Activated naive CD8-positive, alpha-beta T cell (primary cell): Measurements from ENCODE around the gene FOSB.

Experiments
- H3K27ac Mint-ChIP-seq: one replicate; pipeline ENCODE4 v1.8.0; 2021; ENCODE audit warnings: mixed read lengths
- H3K27me3 Mint-ChIP-seq: one replicate; pipeline ENCODE4 v1.8.0; 2021; ENCODE audit warnings: mixed read lengths
- H3K36me3 Mint-ChIP-seq: one replicate; pipeline ENCODE4 v1.8.0; 2021; ENCODE audit warnings: mixed read lengths
- H3K4me1 Mint-ChIP-seq: one replicate; pipeline ENCODE4 v1.8.0; 2021; ENCODE audit warnings: low read depth, mixed read lengths
- H3K4me3 Mint-ChIP-seq: one replicate; pipeline ENCODE4 v1.8.0; 2021; ENCODE audit warnings: mild to moderate bottlenecking, mixed read lengths
- H3K9me3 Mint-ChIP-seq: one replicate; pipeline ENCODE4 v1.8.0; 2021; ENCODE audit warnings: low read depth, mixed read lengths

The FOSB gene

DNA sequence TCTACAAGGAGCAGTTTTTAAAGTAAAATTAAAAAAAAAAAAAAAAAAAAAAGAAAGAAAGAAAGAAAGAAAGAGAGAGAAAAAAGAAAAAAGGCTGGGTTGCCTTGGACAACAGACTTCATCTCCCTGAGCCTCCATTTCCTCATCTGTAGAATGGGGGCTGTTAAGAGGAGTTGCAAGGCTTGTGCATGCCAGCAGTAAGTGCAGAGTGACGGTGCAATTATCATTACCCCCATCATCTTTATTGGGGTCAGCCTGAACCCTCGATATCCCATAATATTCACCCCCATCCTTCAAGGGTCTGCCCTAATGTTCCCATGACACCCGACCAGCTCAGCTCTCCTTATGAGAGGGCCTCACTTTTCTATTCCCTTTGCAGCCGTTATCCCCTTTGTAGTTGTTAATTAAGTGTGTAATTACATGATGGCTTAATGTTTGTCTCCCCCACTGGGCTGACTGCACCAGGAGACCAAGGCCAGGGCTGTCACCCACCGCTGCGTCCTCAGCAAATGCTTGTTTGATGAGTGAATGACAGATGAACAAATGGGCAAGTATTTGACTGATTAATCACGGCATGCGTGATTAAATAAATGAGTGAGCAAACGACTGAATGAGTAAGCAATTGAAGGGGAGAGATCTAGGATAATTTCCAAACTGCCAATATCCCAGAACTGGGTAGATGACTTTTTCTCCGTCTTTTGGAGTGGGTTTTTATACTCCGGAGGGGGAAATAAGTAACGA, 10.1 kb downstream of the FOSB start:
- H3K4me3 Mint-ChIP-seq, result peak overlapping the region; percentile 77
- H3K27me3 Mint-ChIP-seq, result no peaks in the 10 kb centered on the region
- H3K4me1 Mint-ChIP-seq, result peaks cover 33% of the 10 kb centered on the region
- peak overlapping the region; percentile 94 for H3K27ac Mint-ChIP-seq
- H3K36me3 Mint-ChIP-seq, result peaks cover under 1% of the 10 kb centered on the region
- H3K9me3 Mint-ChIP-seq, result no peaks in the 10 kb centered on the region

GRCh38 chr19:45478454-45479238, 10.8 kb downstream of the FOSB start:
- peak overlapping the region; percentile 94 for H3K27ac Mint-ChIP-seq
- H3K4me1 Mint-ChIP-seq, result peaks cover 33% of the 10 kb centered on the region
- peak overlapping the region; percentile 77 for H3K4me3 Mint-ChIP-seq
- no peaks in the 10 kb centered on the region for H3K9me3 Mint-ChIP-seq
- H3K36me3 Mint-ChIP-seq, result no peaks in the 10 kb centered on the region
- no peaks in the 10 kb centered on the region for H3K27me3 Mint-ChIP-seq

GRCh38 chr19:45483033-45483432, 15.2 kb downstream of the FOSB start:
- no peaks in the 10 kb centered on the region for H3K27me3 Mint-ChIP-seq
- no peaks in the 10 kb centered on the region for H3K9me3 Mint-ChIP-seq
- no peaks in the 10 kb centered on the region for H3K36me3 Mint-ChIP-seq
- peaks cover 18% of the 10 kb centered on the region for H3K4me1 Mint-ChIP-seq
- no peak overlapping the region for H3K4me3 Mint-ChIP-seq
- H3K27ac Mint-ChIP-seq, result no peak overlapping the region

GRCh38 chr19:45484273-45484945, 16.6 kb downstream of the FOSB start:
- Mint-ChIP-seq H3K4me3 (no peak overlapping the region), H3K27me3 (no peaks in the 10 kb centered on the region), H3K4me1 (peaks cover 8% of the 10 kb centered on the region), H3K9me3 (no peaks in the 10 kb centered on the region), H3K36me3 (no peaks in the 10 kb centered on the region), H3K27ac (no peak overlapping the region)

- H3K4me1 Mint-ChIP-seq, result peaks cover 5% of the 10 kb centered on the region
- H3K27me3 Mint-ChIP-seq, result no peaks in the 10 kb centered on the region
- H3K9me3 Mint-ChIP-seq, result no peaks in the 10 kb centered on the region
- no peaks in the 10 kb centered on the region for H3K36me3 Mint-ChIP-seq
- peak overlapping the region; percentile 66 for H3K27ac Mint-ChIP-seq
- H3K4me3 Mint-ChIP-seq, result peak overlapping the region; percentile 89
Measured at GRCh38 chr19:45485305-45486077, 17.7 kb downstream of the FOSB start.

DNA sequence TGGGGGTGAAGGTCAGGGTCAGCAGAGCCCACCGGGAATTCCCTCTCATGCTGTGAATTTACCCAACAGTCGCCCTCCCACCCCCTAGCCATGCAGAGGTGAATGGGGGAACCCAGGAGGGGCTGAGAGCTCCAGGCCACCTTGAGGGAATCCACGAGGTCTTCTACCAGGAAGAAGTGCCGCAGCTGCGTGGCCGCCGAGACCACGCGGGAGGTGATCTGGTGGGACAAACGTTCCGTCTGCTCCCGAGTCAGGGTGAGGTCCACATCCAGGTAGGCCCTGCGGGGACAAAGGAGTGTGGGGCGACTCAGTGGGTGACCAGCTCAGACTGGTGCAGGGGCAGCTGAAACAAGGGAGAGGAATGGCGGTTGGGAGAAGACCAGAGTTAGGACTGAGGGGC, 20.9 kb downstream of the FOSB start:
- Mint-ChIP-seq H3K36me3 (no peaks in the 10 kb centered on the region), H3K27me3 (peaks cover 6% of the 10 kb centered on the region), H3K4me1 (peaks cover 11% of the 10 kb centered on the region), H3K9me3 (no peaks in the 10 kb centered on the region), H3K4me3 (no peak overlapping the region), H3K27ac (no peak overlapping the region)

DNA sequence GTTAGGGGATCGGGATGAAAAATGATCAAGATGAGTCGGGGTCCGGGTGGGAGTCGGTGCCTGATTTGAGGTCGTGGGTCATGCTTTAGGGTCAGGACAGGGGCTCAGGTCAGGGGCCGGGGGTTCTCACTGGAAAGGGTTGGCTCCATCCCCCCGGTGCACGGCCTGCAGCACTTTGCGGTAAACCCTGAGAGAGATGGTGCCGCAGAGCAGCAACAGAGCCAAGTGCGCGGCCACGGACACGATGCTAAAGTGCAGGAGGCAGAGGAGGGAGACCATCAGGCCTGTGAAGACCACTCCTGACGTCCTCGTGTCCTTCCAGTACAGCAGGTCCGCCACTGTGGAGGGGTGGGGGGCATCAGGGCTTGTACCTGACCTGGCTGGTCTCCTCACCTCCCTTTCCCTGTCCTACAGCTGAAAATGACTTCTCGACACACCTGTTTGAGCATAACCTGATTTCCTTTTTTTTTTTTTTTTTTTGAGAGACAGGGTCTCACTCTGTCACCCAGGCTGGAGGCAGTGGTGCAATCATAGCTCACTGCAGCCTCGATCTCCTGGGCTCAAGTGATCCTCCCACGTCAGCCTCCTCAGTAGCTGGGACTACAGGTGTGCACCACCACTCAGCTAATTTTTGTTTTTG, 21.5 kb downstream of the FOSB start:
- Mint-ChIP-seq H3K36me3 (no peaks in the 10 kb centered on the region), H3K4me3 (no peak overlapping the region), H3K27ac (no peak overlapping the region)

GRCh38 chr19:45492137-45492626, 24.4 kb downstream of the FOSB start:
- H3K27me3 Mint-ChIP-seq, result peaks cover 8% of the 10 kb centered on the region
- peaks cover 20% of the 10 kb centered on the region for H3K4me1 Mint-ChIP-seq
- H3K36me3 Mint-ChIP-seq, result no peaks in the 10 kb centered on the region
- H3K9me3 Mint-ChIP-seq, result no peaks in the 10 kb centered on the region
- no peak overlapping the region for H3K27ac Mint-ChIP-seq
- H3K4me3 Mint-ChIP-seq, result no peak overlapping the region

More for the DNA sequence above, 21.5 kb downstream of the FOSB start:
- Mint-ChIP-seq H3K4me1 (peaks cover 12% of the 10 kb centered on the region), H3K27me3 (peaks cover 6% of the 10 kb centered on the region), H3K9me3 (no peaks in the 10 kb centered on the region)

GRCh38 chr19:45492627-45493470, 25.1 kb downstream of the FOSB start:
- peaks cover 26% of the 10 kb centered on the region for H3K4me1 Mint-ChIP-seq
- H3K27me3 Mint-ChIP-seq, result peaks cover 8% of the 10 kb centered on the region
- peak overlapping the region; percentile 65 for H3K4me3 Mint-ChIP-seq
- H3K27ac Mint-ChIP-seq, result no peak overlapping the region
- no peaks in the 10 kb centered on the region for H3K36me3 Mint-ChIP-seq
- H3K9me3 Mint-ChIP-seq, result no peaks in the 10 kb centered on the region

- no peak overlapping the region for H3K4me3 Mint-ChIP-seq
- H3K9me3 Mint-ChIP-seq, result no peaks in the 10 kb centered on the region
- H3K4me1 Mint-ChIP-seq, result peaks cover 35% of the 10 kb centered on the region
- peaks cover 8% of the 10 kb centered on the region for H3K27me3 Mint-ChIP-seq
- H3K36me3 Mint-ChIP-seq, result no peaks in the 10 kb centered on the region
- H3K27ac Mint-ChIP-seq, result no peak overlapping the region
Measured at GRCh38 chr19:45494261-45494916, 26.6 kb downstream of the FOSB start.

DNA sequence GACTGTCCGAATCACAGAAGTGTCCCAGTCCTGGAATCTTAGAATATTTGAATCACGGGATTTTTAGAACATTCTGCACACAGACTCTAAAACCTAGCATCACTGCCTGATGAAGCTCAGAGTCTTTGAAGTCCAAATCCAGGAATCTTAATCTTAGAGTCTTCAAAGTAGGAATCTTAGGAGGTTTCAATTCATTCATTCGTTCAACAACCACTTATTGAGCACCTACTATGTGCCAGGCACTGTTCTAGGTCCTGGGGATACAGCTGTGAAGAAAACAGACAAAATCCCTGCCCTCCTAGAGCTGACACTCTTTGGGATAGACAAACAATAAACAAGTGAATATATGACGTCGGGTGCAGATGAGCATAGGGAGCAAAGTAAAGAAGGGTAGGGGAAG, 27.4 kb downstream of the FOSB start:
- Mint-ChIP-seq H3K9me3 (no peaks in the 10 kb centered on the region), H3K4me3 (peak overlapping the region; percentile 59), H3K27ac (peak overlapping the region; percentile 11), H3K4me1 (peaks cover 38% of the 10 kb centered on the region), H3K27me3 (peaks cover 8% of the 10 kb centered on the region), H3K36me3 (no peaks in the 10 kb centered on the region)

DNA sequence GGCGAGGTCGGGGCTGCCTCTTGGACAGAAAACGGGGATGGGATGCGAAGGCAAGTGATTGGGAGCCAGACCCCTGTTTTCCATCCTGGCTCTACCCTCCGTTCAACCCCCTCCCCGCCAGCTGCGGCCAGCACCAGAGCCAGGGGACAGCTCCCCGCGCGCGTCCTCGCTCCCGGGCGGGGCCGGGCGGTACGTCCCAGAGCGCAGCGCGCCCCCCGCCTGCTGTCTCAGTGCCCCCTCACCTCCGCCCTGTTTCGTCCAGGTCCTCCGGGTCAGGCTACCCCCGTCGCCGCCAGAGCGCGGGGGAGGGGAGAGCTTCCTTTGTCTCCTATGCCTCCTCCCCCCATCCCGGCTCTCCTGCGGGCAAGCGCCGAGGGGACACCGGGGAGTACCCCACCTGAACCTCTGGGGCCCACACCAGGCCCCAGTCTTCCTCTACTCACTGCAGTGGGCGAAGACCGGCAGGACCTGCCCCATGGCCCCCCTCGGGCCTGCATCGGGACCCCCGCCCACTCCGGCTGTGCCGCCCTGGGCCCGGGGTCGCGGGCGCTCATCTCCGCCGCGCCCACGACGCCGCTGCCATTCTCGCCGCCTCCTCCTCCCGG, 28.7 kb downstream of the FOSB start:
- Mint-ChIP-seq H3K27ac (no peak overlapping the region), H3K4me3 (peak overlapping the region; percentile 59), H3K36me3 (no peaks in the 10 kb centered on the region), H3K27me3 (peaks cover 8% of the 10 kb centered on the region), H3K9me3 (no peaks in the 10 kb centered on the region), H3K4me1 (peaks cover 43% of the 10 kb centered on the region)

DNA sequence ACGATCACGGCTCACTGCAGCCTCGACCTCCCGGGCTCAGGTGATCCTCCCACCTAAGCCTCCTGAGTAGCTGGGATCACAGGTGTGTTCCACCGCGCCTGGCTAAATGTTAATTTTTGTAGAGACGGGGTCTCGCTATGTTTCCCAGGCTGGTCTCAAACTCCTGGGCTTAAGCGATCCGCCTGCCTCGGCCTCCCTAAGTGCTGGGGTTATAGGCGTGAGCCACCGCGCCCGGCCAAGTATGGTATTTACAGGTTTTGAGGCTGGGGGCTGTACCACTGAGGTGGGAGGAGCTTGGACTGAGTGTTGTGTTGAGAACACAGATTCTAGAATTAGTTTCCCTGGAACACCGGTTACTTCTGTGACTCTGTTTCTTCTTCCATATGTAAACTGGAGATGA, 30.0 kb downstream of the FOSB start:
- peaks cover 5% of the 10 kb centered on the region for H3K27me3 Mint-ChIP-seq
- no peak overlapping the region for H3K27ac Mint-ChIP-seq
- H3K4me3 Mint-ChIP-seq, result peak overlapping the region; percentile 80
- no peaks in the 10 kb centered on the region for H3K36me3 Mint-ChIP-seq
- H3K9me3 Mint-ChIP-seq, result no peaks in the 10 kb centered on the region
- H3K4me1 Mint-ChIP-seq, result peaks cover 42% of the 10 kb centered on the region
